Astrocyte of the cerebellum (primary cell): ENCODE data around the gene SRPK2.
A peak's percentile ranks its signal among the peaks of the same experiment; 100 is the strongest.

Source experiments
- DNase-seq: peaks from one replicate; pipeline ENCODE4 v3.0.0-alpha.2; 2011; ENCODE audit warnings: low read depth
- H3K4me3 ChIP-seq: 2 replicates; pipeline ENCODE4 v1.5.1; 2011; ENCODE audit warnings: mild to moderate bottlenecking, low read depth, low read length, moderate library complexity
- in situ Hi-C: cut with HindIII; loops from 2 replicates; pipeline ENCODE4 v1.10.0; 2017; ENCODE audit warnings: low sequenced_read_pairs
- TF ChIP-seq, protein P1 (sequence below): IDR thresholded peaks from 2 replicates; pipeline ENCODE4 v1.5.1; 2012; ENCODE audit warnings: low read length, low read depth, moderate library complexity, mild to moderate bottlenecking; ENCODE audit errors: missing control alignments

Gene SRPK2

DNA sequence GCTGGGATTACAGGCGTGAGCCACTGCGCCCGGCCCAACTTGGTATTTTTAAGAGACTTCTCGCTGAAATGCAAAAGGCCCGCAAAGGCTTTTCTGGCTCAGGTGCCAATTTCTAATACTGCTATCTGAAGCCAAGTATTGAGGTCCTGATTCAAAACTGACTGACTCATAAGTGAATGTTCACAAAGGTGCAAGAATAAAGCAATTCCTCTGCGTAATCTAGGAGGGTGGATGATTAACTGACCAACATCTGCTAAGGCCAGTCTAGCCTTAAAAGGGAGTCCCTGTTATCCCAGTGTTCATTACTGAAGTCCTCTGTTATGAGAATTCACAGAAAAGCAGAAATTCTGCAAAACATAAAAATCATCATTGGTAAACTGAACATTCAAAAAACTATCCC lies 111.4 kb downstream of the SRPK2 start:
- TF ChIP-seq, protein P1, sequence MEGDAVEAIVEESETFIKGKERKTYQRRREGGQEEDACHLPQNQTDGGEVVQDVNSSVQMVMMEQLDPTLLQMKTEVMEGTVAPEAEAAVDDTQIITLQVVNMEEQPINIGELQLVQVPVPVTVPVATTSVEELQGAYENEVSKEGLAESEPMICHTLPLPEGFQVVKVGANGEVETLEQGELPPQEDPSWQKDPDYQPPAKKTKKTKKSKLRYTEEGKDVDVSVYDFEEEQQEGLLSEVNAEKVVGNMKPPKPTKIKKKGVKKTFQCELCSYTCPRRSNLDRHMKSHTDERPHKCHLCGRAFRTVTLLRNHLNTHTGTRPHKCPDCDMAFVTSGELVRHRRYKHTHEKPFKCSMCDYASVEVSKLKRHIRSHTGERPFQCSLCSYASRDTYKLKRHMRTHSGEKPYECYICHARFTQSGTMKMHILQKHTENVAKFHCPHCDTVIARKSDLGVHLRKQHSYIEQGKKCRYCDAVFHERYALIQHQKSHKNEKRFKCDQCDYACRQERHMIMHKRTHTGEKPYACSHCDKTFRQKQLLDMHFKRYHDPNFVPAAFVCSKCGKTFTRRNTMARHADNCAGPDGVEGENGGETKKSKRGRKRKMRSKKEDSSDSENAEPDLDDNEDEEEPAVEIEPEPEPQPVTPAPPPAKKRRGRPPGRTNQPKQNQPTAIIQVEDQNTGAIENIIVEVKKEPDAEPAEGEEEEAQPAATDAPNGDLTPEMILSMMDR = no peak
- no peak overlapping the region for H3K4me3 ChIP-seq
- peak; percentile 77 for DNase-seq
- in situ Hi-C loops = no loop called here

DNA sequence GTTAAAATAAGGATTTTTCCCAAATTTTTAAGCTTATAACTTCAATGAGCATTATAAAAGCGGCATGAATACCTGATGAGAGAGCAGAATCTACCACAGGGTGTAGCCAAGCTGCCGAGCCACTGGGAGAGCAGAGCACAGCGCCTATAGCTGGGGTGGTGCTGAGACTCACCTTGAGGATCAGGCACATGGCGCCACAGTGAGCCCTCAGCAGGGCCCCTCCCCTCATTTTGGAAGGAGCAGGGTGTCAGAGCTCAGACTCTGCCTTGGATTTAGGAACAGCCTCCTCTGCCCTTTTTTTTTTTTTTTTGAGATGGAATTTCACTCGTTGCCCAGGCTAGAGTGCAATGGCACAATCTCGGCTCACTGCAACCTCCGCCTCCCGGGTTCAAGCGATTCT lies 118.6 kb downstream of the SRPK2 start:
- in situ Hi-C loops = no loop called here

DNA sequence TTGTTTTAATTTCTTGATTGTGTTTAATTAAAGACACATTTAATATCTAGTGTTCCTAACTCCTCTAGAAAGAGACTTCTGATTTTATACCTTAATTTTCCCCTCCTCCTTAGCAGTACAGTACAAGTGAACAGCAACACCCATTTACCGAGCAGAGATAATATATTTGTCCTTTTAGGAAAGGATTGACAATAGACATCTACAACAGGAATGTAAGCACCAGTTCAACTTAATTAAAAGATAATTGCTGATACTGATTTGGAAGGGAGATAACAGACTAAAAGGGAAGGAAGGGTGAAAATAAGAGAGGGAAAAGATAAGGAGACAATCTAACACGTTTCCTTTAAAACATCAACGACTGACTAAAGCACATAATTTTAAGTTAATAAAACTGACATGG lies 119.3 kb downstream of the SRPK2 start:
- in situ Hi-C loops = no loop called here
- DNase-seq = no peak
- H3K4me3 ChIP-seq = peak overlapping the region; percentile 20
- TF ChIP-seq, protein P1 = no peak

More for the DNA sequence above, 118.6 kb downstream of the SRPK2 start:
- DNase-seq = no peak
- H3K4me3 ChIP-seq = no peak overlapping the region
- TF ChIP-seq, protein P1 = no peak

DNA sequence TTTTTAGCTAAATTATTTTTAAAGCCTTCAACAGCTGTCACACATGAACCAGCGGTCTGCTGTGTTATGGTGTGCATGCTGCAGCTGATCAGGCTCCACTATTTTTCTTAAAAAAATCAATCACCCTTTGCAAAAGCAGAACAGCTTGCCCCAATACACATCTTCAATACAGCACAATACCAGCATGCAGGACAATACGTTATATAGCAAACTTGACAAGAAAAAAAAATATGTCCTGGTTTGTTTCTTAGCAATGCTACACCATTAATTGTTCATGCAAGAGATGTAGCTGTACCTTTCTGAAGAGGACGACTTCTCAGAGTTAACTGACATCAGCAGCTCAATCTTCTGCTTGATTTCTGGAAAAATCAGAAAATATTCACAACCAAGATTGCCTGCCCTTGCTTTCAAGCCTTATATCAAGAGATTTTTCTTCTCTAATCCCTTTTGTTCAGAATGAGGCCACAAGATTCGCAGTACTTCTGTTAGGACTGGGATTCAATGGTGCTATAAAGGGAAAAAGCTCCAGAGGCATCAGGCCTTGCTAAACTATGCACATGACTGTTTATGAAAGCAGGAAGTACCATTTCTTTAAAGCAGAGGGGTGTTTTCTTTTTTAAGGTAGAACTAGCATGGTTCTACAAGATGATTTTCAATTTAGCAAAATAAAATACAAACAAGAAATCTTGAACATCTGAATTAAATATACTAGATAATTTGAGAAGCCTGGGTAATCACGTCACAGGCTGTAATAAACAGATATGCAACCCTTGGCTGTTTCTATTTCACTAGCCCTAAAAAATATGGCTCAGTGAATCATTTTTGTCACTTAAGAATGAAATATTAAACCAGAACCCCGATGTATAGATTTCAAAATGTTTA lies 120.0 kb downstream of the SRPK2 start:
- TF ChIP-seq, protein P1 = no peak
- in situ Hi-C loops = no loop called here
- H3K4me3 ChIP-seq = peak overlapping the region; percentile 44
- DNase-seq = peak; percentile 33

DNA sequence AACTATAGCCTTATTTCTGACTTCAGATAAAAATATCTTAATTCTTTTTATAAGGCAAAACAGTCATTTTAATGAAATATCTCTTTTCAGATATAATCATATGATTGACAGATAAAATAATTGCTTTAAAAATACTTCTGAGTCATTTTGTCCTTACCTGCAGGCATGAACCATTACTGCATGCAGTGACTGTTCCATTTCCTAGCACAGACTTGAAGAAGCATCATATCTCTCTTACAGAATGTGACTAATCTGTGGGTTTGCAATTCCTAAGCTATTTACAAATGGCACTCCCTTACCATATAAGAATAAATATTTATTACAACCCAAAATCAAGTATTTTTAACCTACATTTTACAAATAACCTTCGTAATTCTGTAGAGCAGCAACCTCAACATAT lies 120.7 kb downstream of the SRPK2 start:
- TF ChIP-seq, protein P1 = no peak
- DNase-seq = peak; percentile 22
- in situ Hi-C loops = no loop called here
- H3K4me3 ChIP-seq = peak overlapping the region; percentile 44

DNA sequence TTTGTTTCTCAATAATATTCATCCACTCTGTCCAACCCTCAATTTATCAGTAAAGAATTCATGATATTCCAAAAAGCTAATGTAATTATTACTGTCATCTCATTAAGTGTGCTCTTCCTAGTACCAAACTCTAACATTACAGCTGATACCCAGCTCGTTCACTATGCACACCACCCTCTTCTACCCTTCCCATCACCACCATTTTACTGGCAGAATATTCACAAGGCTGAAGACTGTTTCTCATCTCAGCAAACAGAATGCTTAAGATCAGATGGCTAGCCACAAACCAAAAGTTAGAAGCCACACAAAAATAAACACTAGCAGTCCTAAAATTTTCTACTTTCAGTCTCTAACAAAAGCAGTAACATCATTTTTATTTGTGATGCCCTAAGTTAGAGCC lies 121.5 kb downstream of the SRPK2 start:
- peak overlapping the region; percentile 16 for H3K4me3 ChIP-seq
- TF ChIP-seq, protein P1 = no peak
- no peak for DNase-seq
- in situ Hi-C loops = no loop called here
